ENCODE data around the gene IMMP2L. TPM values are rescaled to one million over a fixed set of nuclear protein-coding genes. Genes with fewer than 3 reads are reported as not detected.
"Not testable (repeated sequence)": the region's sequence is repeated elsewhere in the genome, so short reads cannot be mapped to it uniquely, and the experiment has no call there.

IMMP2L gene
- total RNA-seq, 1 experiment from 2014 or later: 4.9 TPM

GRCh38 chr7:110664803-110665202 is 897.5 kb downstream of the IMMP2L start:
- no peak for DNase-seq (ENCODE audit: low read depth)

GRCh38 chr7:110660637-110661036 is 901.7 kb downstream of the IMMP2L start:
- not testable (repeated sequence) for DNase-seq (ENCODE audit: low read depth)

- no peak for DNase-seq (ENCODE audit: low read depth)
These were observed 912.0 kb downstream of the IMMP2L start for GRCh38 chr7:110650328-110650727.

- DNase-seq (ENCODE audit: low read depth): no peak
These were observed 915.0 kb downstream of the IMMP2L start for GRCh38 chr7:110647266-110647665.

- no peak for DNase-seq (ENCODE audit: low read depth)
These were observed 915.5 kb downstream of the IMMP2L start for GRCh38 chr7:110646804-110647203.

- DNase-seq (ENCODE audit: low read depth): no peak
These were observed 916.7 kb downstream of the IMMP2L start for GRCh38 chr7:110645616-110646015.

GRCh38 chr7:110645060-110645459 is 917.2 kb downstream of the IMMP2L start:
- DNase-seq (ENCODE audit: low read depth): no peak

- no peak for DNase-seq (ENCODE audit: low read depth)
These were observed 925.0 kb downstream of the IMMP2L start for GRCh38 chr7:110637252-110637651.

- no peak for DNase-seq (ENCODE audit: low read depth)
These were observed 929.0 kb downstream of the IMMP2L start for GRCh38 chr7:110633313-110633712.

GRCh38 chr7:110626414-110626813 is 935.9 kb downstream of the IMMP2L start:
- no peak for DNase-seq (ENCODE audit: low read depth)

GRCh38 chr7:110625294-110625693 is 937.0 kb downstream of the IMMP2L start:
- DNase-seq (ENCODE audit: low read depth): no peak

GRCh38 chr7:110623436-110623835 is 938.9 kb downstream of the IMMP2L start:
- no peak for DNase-seq (ENCODE audit: low read depth)

GRCh38 chr7:110621289-110621688 is 941.0 kb downstream of the IMMP2L start:
- DNase-seq (ENCODE audit: low read depth): no peak

GRCh38 chr7:110620110-110620735 is 942.1 kb downstream of the IMMP2L start:
- DNase-seq (ENCODE audit: low read depth): peak; percentile 58

Small RNA genes within 50 kb of the gene (small RNA-seq; reads per million reads assigned to genes)
- not detected for gene AC003989.2

All from HT1080 (cell line).